CD4-positive, alpha-beta T cell (primary cell): Measurements from ENCODE around the gene PTTG1IP. TPM values are rescaled to one million over a fixed set of nuclear protein-coding genes. Genes with fewer than 3 reads are reported as not detected.

Experiments
- ATAC-seq: fragments of 200-7000 bp; cut with Tn5 transposase; one replicate; pipeline ENCODE4 v1.10.0; 2022; ENCODE audit warnings: mild to moderate bottlenecking; ENCODE audit not compliant: poor library complexity
- CTCF ChIA-PET: fragments of 350-600 bp; sonication (Branson Sonifier 250); formaldehyde crosslinking; loops from one replicate; lab custom pipeline; 2021; ENCODE audit warnings: antibody characterized with exemption, inconsistent platforms; lab: Charles Lee
- POLR2A ChIA-PET: fragments of 350-600 bp; sonication (Branson Sonifier 250); formaldehyde crosslinking; loops from one replicate; lab custom pipeline; 2021; ENCODE audit warnings: antibody characterized with exemption, inconsistent platforms; lab: Charles Lee
- DNase-seq, 14 experiments: peaks; one replicate each; pipeline ENCODE4 v3.0.0-alpha.2; 2013 to 2020; ENCODE audit warnings: mixed read lengths in 2 of 14
- H3K27ac ChIP-seq, 2 donors: one replicate each; pipeline versions ENCODE4 v1.5.1 to v1.7.0; 2013; ENCODE audit warnings: low read length in 2 of 2, low read depth in 1 of 2, mild to moderate bottlenecking in 1 of 2
- H3K27me3 ChIP-seq, 2 experiments: 1 replicate in 1 of 2; 2 replicates in 1 of 2; pipeline versions ENCODE4 v1.6.1 to v1.7.0; 2013; ENCODE audit warnings: low read length in 2 of 2, control low read depth in 1 of 2, mild to moderate bottlenecking in 1 of 2, moderate library complexity in 1 of 2; ENCODE audit not compliant: insufficient read depth in 2 of 2, control insufficient read depth in 1 of 2
- H3K36me3 ChIP-seq: one replicate; pipeline ENCODE4 v1.6.1; 2013; ENCODE audit warnings: low read length, control low read depth; ENCODE audit not compliant: insufficient read depth
- H3K4me1 ChIP-seq: one replicate; pipeline ENCODE4 v1.6.1; 2013; ENCODE audit warnings: low read length, control low read depth; ENCODE audit not compliant: insufficient read depth
- H3K4me3 ChIP-seq: one replicate; pipeline ENCODE4 v1.5.1; 2013; ENCODE audit warnings: mild to moderate bottlenecking, low read length, moderate library complexity
- H3K9me3 ChIP-seq, 2 experiments: 1 replicate in 1 of 2; 2 replicates in 1 of 2; pipeline versions ENCODE4 v1.6.1 to v1.7.0; 2013; ENCODE audit warnings: low read length in 2 of 2, mild to moderate bottlenecking in 2 of 2, control low read depth in 1 of 2, moderate library complexity in 1 of 2; ENCODE audit not compliant: control insufficient read depth in 1 of 2, insufficient read depth in 1 of 2
- H3K27ac Mint-ChIP-seq: one replicate; pipeline ENCODE4 v1.8.0; 2020; ENCODE audit warnings: mixed read lengths
- H3K27me3 Mint-ChIP-seq: one replicate; pipeline ENCODE4 v1.8.0; 2021; ENCODE audit warnings: mixed read lengths
- H3K36me3 Mint-ChIP-seq: one replicate; pipeline ENCODE4 v1.8.0; 2021; ENCODE audit warnings: low read depth, mixed read lengths
- H3K4me1 Mint-ChIP-seq: one replicate; pipeline ENCODE4 v1.8.0; 2021; ENCODE audit warnings: low read depth, mixed read lengths
- H3K4me3 Mint-ChIP-seq: one replicate; pipeline ENCODE4 v1.8.0; 2020; ENCODE audit warnings: mild to moderate bottlenecking, mixed read lengths
- H3K9me3 Mint-ChIP-seq: one replicate; pipeline ENCODE4 v1.8.0; 2020; ENCODE audit warnings: mixed read lengths
- CTCF ChIP-seq: fragments of 200-600 bp; IDR thresholded peaks from one replicate; pipeline ENCODE4 v1.8.0; 2022; ENCODE audit warnings: antibody characterized with exemption, mild to moderate bottlenecking
- intact Hi-C, 2 experiments: fragments of 100-400 bp; cut with DNase I in 1 of 2; cut with micrococcal nuclease in 1 of 2; formaldehyde crosslinking; loops; one replicate each; pipeline versions ENCODE4 v1.15.1 to v1.9.0; 2023 to 2025; cut with DNase I, micrococcal nuclease
- total RNA-seq, 174 experiments: library from RNA in 2 of 174; stranded (reverse) in 2 of 174; gene quantifications; one replicate each; pipeline ENCODE4 v1.2.3 and lab custom pipeline; 2021 to 2026

PTTG1IP gene
- total RNA-seq, 2 experiments from 2014 or later: 99.0 to 99.5 TPM

GRCh38 chr21:44888581-44889550 lies 15.4 kb upstream of the PTTG1IP start:
- Histone ChIP-seq H3K4me3 (no peak overlapping the region), H3K36me3 (peaks cover 80% of the 10 kb centered on the region), H3K9me3 (no peaks in the 10 kb centered on the region), H3K27me3 (no peaks in the 10 kb centered on the region), H3K4me1 (peaks cover 25% of the 10 kb centered on the region), H3K27ac (no peak overlapping the region)
- no peaks in the 10 kb centered on the region for H3K9me3 Mint-ChIP-seq
- intact Hi-C loops: no loop called here
- ChIA-PET POLR2A (interaction anchor here (0.6 to 1.3 kb wide), 3 partner anchors 9 to 43 kb away, joined by 3 to 6 read pairs (median 4); no protein-coding TSS in a partner anchor), CTCF (no interaction called here)
- no peak overlapping the region for H3K4me3 Mint-ChIP-seq
- H3K27me3 Mint-ChIP-seq: no peaks in the 10 kb centered on the region
- no peak for TF ChIP-seq CTCF
- DNase-seq: no peak
- H3K27ac Mint-ChIP-seq: no peak overlapping the region
- ATAC-seq: no peak
- H3K36me3 Mint-ChIP-seq: peaks cover 68% of the 10 kb centered on the region
- H3K4me1 Mint-ChIP-seq: peaks cover 13% of the 10 kb centered on the region

- ATAC-seq (no peak), DNase-seq (no peak)
- H3K4me1 Mint-ChIP-seq: peaks cover 7% of the 10 kb centered on the region
- ChIA-PET POLR2A (interaction anchor here (0.6 to 1.9 kb wide), 5 partner anchors 8 to 85 kb away, joined by 3 to 5 read pairs (median 3); partner anchors contain the start of gene PTTG1IP), CTCF (no interaction called here)
- Histone ChIP-seq H3K27ac (no peak overlapping the region), H3K36me3 (peaks cover 72% of the 10 kb centered on the region), H3K4me3 (no peak overlapping the region), H3K4me1 (peaks cover 16% of the 10 kb centered on the region), H3K9me3 (no peaks in the 10 kb centered on the region), H3K27me3 (no peaks in the 10 kb centered on the region)
- no peaks in the 10 kb centered on the region for H3K9me3 Mint-ChIP-seq
- no peak for TF ChIP-seq CTCF
- H3K27me3 Mint-ChIP-seq: no peaks in the 10 kb centered on the region
- intact Hi-C loops: no loop called here
- peaks cover 60% of the 10 kb centered on the region for H3K36me3 Mint-ChIP-seq
- H3K4me3 Mint-ChIP-seq: no peak overlapping the region
- H3K27ac Mint-ChIP-seq: no peak overlapping the region
Observed at GRCh38 chr21:44887807-44888580, 14.5 kb upstream of the PTTG1IP start.

GRCh38 chr21:44887126-44887806 lies 13.8 kb upstream of the PTTG1IP start:
- H3K27ac ChIP-seq: no peak overlapping the region
- Mint-ChIP-seq H3K27ac (no peak overlapping the region), H3K36me3 (peaks cover 52% of the 10 kb centered on the region), H3K4me3 (no peak overlapping the region), H3K9me3 (no peaks in the 10 kb centered on the region), H3K27me3 (no peaks in the 10 kb centered on the region), H3K4me1 (peaks cover 3% of the 10 kb centered on the region)
- ATAC-seq (no peak), DNase-seq (no peak)
- H3K27me3 ChIP-seq: no peaks in the 10 kb centered on the region
- H3K4me1 ChIP-seq: peaks cover 18% of the 10 kb centered on the region
- ChIA-PET POLR2A (interaction anchor here (1.0 to 1.9 kb wide), 4 partner anchors 8 to 84 kb away, joined by 3 to 5 read pairs (median 3); partner anchors contain the start of gene PTTG1IP), CTCF (no interaction called here)
- no peak for TF ChIP-seq CTCF
- no peak overlapping the region for H3K4me3 ChIP-seq
- intact Hi-C loops: no loop called here
- no peaks in the 10 kb centered on the region for H3K9me3 ChIP-seq
- H3K36me3 ChIP-seq: peaks cover 68% of the 10 kb centered on the region
